GM21723 (cell line): ENCODE results near the gene OR8G1.
A peak's percentile ranks its signal among the peaks of the same experiment; 100 is the strongest.
"Not testable (repeated sequence)": the region's sequence is repeated elsewhere in the genome, so short reads cannot be mapped to it uniquely, and the experiment has no call there.

Experiments used
- ATAC-seq: cut with Tn5 transposase; IDR thresholded peaks from one replicate; pipeline ENCODE4 v1.9.1; 2021; ENCODE audit warnings: mild to moderate bottlenecking, moderate library complexity; ENCODE audit not compliant: unreplicated experiment

The OR8G1 gene, protein sequence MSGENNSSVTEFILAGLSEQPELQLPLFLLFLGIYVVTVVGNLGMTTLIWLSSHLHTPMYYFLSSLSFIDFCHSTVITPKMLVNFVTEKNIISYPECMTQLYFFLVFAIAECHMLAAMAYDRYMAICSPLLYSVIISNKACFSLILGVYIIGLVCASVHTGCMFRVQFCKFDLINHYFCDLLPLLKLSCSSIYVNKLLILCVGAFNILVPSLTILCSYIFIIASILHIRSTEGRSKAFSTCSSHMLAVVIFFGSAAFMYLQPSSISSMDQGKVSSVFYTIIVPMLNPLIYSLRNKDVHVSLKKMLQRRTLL

DNA sequence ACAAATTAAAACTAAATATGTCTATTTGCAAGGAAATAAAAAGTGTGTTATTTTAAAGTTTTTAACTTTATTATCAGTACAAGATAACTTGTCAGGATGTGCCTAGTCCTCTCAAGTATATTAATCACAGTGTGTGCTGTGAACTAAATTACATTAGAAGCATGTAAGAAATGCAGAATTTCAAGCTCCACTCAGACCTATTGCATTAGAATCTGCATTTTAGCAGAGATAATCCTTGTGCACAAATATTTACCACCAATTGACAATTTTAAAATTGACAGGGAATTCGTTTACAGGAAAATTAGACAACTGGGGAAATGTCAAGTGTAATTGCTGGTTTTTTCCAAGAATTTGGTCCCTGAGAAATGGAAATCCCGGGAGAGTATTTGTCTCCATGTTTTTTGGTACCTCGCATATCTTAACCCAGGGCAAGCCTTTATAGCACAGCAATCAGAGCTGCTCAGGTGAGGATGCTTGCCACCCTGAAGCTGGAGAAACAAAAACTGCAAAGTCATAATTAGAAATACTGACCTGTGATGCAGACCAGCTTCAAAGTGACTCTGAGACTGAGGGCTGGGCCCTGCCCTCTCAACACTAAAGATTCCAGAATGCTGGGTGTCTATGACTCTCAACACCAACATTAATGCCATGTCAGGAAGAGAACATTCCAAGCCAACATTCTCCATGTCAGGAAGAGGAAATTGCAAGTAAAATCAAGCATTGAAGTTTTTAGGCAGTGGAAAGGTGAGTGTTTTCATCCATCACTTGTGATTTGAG is at the start of gene OR8G1:
OR8G1 (plus strand) TSS at position 475 of the 777 bp plus-strand sequence. CDS start 8,581 bp downstream, outside the sequence.
- ATAC-seq: no peak

DNA sequence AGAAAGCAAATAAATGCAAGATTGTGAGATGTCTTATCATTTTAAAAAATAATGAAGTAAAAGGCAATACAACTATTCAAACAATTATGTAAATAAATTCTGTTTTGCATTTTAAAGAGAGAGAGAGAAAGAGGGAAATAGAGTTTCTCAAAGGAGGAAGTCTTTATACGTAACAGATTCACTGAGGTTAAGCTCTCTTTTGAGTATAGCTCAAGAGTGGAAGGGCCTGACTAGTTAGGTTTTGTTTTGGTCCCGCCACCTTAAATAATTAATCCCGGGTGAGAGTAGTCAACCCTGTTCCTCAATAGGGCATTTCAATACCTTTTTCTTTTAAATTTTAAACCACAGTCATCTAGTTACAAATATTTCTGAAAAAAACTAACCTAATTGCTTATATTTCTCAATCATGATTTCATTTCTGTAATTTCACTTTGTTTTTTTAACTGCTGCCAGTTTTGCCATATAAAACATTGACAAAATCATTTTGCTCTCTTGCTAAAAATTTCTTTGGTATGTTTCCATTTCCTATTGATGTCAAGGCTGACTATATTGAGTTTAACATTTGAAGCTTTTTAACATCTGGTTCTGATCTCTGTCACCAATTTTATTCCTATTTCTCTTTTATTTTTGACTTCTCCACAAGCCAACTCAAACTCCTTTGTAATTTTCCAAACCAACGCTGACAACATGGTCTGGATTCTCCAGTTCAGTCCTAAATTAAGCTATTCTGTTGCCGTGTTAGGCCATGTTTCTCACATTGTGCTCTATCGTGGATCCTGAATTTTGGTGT is 47.5 kb upstream of the OR8G1 start:
- no peak for ATAC-seq

DNA sequence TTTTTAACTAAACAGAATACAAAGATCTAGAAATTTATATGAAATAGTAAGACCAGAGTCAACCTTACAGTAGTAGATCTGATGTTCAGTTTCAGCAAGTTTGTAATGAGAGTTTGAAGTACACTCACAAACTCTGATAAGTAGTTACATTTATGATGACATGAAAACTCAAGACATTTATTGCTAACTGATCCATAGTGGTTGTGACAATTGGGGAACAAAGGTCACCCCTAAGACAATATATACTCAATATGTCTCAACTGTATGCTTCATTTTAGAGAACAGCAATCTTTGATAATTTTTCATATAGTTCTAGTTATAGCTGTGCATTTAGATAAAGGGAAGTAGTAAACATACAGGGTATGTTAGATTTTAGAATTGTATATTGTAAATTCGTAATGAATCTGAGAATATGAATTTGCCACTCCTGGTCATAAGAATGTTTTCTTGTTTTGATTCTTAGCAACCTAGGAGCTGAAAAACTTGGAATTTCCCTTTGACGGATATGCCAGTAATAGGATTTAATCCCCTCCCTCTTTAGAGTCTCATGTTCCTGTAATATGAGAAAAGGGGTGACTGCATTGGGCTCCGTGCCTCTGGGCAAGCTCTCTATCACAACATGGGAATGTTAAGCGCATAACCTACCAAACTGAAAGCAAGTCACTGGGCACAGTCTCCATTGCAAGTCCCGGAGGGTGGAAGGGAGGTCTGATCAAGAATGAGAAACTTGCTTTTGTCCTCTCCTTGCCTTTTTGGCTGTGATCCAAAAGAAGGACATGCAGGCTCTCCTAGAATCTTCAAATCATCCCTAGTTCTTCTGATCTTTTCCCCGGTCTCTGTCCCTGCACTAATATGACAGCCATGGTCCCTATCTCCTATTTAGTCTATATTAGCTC is 46.4 kb upstream of the OR8G1 start:
- no peak for ATAC-seq

DNA sequence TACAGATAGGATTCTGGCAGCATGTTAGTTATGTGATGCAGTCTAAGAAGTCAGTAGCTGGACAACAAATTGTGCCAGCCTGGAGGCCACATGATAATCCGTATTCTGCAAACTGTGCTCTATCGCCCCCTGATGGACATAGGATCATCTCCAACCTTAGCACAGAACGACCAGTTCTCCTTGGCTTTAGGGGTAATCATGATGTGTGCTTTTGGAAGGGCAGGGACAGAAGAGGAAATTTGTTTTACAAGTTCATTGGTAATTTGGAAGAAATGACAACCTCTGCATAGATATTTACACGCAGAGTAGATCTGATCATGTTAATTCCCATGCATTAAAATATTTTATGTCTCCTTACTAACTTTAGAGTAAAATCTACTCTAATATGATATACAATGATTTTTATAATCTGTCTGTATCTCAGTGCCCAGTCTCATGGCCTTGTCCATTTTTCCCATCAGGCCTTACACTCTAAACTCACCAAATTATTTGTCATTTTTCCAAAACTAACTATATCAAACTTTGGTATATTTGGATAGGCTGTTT is 45.6 kb upstream of the OR8G1 start:
- ATAC-seq: peak; percentile 94

DNA sequence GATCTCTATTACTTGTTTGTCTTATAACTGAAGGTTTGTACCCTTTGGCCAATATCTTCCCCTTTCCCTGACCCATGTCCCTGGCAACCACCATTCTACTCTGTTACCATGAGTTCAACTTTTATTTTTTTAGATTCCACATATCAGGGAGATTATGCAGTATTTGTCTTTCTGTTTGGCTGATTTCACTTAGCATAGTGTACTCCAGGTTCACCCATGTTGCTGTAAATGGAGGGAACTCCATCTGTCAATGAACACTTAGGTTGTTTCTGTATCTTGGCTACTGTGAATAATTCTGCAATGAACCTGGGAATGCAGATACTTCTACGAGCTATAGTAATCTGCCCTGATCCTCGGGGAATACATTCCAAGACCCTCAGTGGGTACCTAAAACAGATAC is 42.9 kb upstream of the OR8G1 start:
- ATAC-seq: no peak

DNA sequence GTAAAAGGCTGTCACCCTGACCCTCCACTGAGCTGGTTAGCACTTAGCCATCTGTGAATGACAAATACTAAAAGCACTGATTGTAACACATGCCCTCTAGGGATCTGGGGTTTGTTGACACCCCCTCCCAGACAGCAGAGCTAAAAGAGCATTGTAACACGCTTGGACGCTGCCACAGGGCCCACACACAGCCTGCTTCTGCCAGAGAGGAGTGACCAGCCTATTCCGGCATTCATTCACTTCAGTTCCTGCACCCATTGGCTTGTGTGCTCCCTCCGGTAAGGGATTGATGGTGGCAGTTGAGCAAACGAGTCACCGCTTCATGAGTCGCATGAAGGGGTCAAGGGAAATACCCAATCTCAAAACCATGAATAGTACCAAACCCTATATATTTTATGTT is 42.0 kb upstream of the OR8G1 start:
- ATAC-seq: no peak

DNA sequence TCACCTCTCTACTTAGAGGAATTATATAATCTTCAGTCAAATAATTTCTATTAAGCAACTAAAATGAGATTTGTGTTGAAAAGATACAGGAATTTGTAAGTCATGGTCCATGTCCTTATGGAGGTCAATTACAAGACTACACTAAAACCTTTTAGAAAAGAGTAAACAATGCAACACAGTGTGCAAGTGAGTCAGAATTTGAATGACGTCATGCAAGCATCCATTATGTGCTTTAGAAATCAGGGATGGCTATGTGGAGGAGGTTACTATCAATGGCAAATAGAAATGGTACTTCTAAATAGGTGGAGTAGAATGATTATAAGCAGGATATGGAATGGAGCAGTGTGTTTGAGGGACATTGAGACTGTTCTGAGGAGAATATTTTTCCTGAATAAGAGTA is 41.2 kb upstream of the OR8G1 start:
- ATAC-seq: no peak

DNA sequence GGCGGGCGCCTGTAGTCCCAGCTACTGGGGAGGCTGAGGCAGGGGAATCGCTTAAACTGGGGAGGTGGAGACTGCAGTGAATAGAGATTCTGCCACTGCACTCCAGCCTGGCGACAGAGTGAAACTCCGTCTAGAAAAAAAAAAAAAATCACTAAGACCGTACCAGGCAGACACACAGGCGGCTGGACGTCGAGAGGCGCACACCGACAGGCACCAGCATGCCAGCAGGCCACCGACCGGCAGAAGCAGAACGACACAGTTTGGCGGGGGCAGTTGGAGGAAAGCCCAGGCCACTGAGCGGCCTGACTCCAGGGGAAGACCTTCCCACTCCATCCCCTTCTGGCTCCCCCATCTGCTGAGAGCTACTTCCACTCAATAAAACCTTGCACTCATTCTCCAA is 40.2 kb upstream of the OR8G1 start:
- no peak for ATAC-seq

DNA sequence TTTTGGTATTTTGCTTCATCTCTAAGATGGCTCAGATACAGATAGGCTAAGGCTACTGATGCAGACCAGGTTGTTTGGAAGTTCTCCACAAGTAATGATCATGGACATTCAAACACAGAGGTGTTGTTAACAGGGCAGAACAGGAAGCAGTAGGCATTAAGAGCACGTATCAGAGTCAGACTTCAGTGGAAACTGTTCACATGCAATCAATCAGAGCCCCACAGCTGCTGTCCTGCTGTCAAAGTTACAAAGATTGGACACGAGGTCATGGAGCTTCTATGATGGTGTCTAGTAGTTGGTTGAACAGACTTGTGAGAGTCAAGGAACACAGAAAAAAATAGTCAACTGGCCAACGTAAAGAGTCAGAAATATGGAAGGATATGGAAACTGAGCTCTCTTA is 37.9 kb upstream of the OR8G1 start:
- ATAC-seq: no peak

DNA sequence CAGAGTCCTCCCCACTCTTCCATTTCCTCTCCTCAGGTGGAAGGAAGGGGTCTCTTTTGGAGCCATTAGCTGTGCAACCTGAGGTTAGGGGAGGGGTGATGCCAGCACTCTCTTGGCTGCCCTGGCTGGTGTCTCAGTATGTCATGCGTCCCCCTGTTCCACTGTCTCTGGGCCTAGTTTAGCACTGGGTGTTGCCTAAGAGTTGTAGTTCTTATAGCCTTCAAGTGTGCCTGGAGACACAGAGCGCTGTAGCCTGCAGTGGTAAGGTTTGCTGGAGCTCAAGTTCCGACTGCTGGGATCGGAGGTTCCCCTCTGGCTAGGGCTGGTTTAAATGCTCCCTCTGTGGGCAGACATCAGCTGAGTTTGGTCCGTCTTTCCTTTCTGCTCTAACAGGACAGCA is 36.9 kb upstream of the OR8G1 start:
- ATAC-seq: no peak

DNA sequence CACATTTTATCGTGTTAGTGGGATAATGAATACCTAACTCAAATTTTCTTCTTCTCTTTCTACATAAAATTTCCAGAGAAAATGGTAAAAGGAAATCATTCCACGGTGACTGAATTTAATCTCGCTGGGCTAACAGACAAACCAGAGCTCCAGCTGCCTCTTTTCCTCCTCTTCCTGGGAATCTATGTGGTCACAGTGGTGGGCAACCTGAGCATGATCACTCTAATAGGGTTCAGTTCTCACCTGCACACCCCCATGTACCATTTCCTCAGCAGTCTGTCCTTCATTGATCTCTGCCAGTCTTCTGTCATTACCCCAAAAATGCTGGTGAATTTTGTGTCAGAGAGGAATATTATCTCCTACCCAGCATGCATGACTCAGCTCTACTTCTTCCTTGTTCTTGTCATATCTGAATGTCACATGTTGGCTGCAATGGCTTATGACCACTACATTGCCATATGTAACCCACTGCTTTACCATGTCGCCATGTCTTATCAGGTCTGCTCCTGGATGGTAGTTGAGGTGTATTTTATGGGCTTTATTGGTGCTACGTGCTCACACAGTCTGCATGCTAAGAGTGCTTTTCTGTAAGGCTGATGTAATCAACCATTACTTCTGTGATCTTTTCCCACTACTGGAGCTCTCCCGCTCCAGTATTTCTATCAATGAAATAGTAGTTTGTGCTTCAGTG is 33.6 kb upstream of the OR8G1 start:
- ATAC-seq: no peak

DNA sequence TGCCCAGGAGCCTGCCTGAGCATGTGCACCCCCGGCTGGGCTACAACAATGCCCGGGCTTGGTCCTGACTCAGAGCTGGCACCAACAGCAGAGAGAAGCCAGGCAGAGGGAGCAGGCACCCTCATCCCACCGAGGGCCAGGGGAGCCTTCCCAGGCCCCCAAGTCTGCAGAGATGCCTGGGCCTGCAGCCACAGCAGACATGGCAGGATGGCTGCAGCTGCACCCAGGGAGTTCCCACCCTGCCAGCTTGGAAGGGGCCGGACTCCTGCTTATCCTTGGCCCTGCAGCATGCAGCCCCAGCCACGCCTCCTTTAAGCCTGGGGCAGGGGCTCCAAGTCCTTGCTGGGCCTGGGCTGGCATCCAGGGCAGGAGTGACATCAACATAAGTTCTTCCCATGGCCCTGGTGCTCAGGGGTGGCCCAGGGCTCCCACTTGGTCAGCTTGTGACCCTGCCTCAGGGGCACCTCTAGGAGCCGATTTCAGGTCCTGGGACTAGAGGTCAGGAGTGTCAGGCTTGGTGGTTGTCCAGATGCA is 31.0 kb upstream of the OR8G1 start:
- ATAC-seq: no peak

DNA sequence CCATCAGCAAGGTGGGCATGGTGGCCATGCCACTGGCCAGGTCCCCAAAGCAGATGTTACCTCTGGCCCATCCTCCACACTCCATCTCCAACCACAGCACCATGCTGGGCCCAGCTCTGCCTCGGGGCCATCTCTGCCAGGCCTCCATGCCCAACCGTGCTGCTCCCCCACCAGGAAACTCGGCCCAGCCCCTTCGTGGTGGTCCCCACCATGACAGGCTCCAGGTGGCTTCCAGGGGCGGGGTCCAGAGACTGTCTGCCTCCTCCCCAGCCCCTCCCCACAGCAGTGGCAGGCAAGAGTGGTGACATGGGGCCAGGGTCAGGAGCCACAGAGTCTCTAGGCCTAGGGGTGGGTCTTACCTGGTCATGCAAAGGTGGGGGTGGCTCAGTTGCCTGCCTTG is 30.5 kb upstream of the OR8G1 start:
- ATAC-seq: no peak

DNA sequence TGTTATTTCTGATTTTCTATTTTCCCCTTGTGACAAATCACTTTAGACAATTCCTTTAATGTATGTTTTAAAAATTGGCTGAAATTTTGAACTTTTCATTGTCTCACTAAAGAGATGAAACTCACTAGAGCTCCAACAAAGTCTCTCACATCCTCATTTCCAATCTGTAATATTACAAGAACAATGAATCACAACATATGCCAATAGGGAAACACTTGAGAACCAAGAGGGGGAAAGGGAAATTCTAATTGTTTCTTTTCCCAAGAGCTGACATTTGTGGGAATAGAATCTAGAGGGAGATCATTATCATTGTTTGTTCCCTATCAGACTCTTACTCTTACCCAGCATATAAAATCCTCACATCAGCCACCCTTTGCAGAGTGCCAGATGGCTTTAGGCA is 29.6 kb upstream of the OR8G1 start:
- no peak for ATAC-seq

DNA sequence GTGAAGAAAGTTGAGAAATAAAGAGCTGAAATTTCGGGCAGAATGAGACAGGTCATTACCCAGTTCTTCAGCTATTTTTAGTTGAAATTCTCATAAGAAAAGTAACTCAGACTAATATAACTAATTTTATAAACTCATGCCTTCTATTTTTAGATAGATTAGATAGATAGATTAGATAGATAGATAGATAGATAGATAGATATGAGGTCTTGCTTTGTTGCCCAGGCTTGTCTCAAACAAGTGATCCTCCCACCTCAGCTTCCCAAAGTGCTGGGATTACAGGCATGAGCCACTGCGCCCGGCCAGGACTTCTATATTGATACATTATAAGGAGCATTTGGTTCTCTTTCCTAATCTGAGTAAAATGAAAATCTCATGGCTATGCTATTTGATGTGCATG is 26.9 kb upstream of the OR8G1 start:
- no peak for ATAC-seq

DNA sequence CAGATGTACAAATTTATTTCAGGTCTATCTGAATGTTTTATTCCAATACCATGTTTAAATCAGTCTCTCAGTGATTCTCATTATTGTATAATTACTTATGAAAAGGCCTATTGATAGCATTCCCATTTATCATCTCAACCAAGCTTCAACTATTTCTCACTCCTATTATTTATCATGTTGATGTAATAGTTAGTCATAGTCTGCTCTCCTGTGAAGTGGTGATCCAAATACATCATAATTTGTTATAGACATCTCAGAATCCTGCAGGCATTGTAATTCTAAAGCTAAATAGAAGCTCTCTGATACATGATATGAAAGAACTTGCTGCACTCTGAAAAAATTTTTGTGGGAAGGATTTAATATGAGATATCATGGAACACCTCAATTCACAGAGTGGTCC is 21.8 kb upstream of the OR8G1 start:
- ATAC-seq: no peak

DNA sequence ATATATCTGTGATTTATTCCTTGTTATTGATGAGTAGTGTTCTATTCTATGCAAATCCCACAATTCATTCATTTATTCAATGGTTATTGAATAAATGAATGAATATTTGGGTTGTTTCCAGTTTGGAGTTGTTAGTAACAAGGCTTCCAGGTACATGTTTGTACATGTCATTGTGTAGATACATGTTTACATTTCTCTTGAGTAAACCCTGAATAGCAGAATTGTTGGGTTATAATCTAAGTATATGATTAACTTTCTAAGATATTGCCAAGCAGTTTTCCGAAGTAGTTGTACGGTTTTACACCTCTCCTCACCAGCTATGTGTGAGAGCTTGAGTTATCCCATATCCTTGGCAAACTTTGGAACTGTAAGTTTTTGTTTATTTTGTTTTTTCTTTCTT is 18.5 kb upstream of the OR8G1 start:
- no peak for ATAC-seq

DNA sequence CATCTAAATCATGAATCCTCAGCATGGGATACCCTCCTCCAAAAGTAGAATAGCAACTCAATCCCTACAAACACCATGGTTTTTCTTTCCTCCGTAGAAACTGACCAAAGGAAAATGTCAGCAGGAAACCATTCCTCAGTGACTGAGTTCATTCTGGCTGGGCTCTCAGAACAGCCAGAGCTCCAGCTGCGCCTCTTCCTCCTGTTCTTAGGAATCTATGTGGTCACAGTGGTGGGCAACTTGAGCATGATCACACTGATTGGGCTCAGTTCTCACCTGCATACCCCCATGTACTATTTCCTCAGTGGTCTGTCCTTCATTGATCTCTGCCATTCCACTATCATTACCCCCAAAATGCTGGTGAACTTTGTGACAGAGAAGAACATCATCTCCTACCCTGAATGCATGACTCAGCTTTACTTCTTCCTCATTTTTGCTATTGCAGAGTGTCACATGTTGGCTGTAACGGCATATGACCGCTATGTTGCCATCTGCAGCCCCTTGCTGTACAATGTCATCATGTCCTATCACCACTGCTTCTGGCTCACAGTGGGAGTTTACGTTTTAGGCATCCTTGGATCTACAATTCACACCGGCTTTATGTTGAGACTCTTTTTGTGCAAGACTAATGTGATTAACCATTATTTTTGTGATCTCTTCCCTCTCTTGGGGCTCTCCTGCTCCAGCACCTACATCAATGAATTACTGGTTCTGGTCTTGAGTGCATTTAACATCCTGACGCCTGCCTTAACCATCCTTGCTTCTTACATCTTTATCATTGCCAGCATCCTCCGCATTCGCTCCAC is 16.1 kb upstream of the OR8G1 start:
- not testable (repeated sequence) for ATAC-seq

DNA sequence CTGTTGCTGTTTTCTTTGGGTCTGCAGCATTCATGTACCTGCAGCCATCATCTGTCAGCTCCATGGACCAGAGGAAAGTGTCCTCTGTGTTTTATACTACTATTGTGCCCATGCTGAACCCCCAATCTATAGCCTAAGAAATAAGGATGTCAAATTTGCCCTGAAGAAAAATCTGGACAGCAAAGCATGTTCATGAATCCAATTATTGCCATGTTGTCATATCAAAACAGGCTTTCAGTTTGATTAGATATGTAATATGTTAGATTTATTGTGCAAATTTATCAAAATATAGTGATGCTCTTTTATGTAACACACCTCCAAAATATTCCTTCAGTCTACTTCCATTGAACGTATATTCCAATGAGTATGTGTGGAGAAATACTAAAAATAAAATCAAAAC is 15.4 kb upstream of the OR8G1 start:
- ATAC-seq: no peak
